Uterus (tissue), 4 donors: Measurements from ENCODE around the gene RTP3. TPM values are rescaled to one million over a fixed set of nuclear protein-coding genes. Genes with fewer than 3 reads are reported as not detected.
"Not testable (repeated sequence)": the region's sequence is repeated elsewhere in the genome, so short reads cannot be mapped to it uniquely, and the experiment has no call there.

ENCODE experiments used
- DNase-seq, 2 donors: peaks; one replicate each; pipeline ENCODE4 v3.0.0-alpha.2; 2019 to 2020
- H3K27ac ChIP-seq, 2 donors: fragments of 200-600 bp; sonication (generic); 1 replicate in 1 of 2; 2 replicates in 1 of 2; pipeline ENCODE4 v1.5.1; 2016 to 2018
- H3K27me3 ChIP-seq, 2 donors: fragments of 200-600 bp; sonication (generic); one replicate each; pipeline ENCODE4 v1.5.1; 2018 to 2019; ENCODE audit warnings: control low read depth in 1 of 2
- H3K36me3 ChIP-seq, 2 donors: fragments of 200-600 bp; sonication (generic); one replicate each; pipeline ENCODE4 v1.5.1; 2019; ENCODE audit warnings: control low read depth in 1 of 2
- H3K4me1 ChIP-seq, 2 donors: fragments of 200-600 bp; sonication (generic); one replicate each; pipeline ENCODE4 v1.5.1; 2018 to 2019; ENCODE audit warnings: control low read depth in 1 of 2
- H3K4me3 ChIP-seq, 2 donors: fragments of 200-600 bp; sonication (generic); 1 replicate in 1 of 2; 2 replicates in 1 of 2; pipeline ENCODE4 v1.5.1; 2018 to 2019; ENCODE audit warnings: mild to moderate bottlenecking in 1 of 2
- H3K9me3 ChIP-seq, 2 donors: fragments of 200-600 bp; sonication (generic); one replicate each; pipeline ENCODE4 v1.5.1; 2019; ENCODE audit warnings: control low read depth in 1 of 2
- CTCF ChIP-seq, 4 experiments: fragments of 200-600 bp in 2 of 4; fragments of 450-650 bp in 2 of 4; sonication (generic) in 2 of 4; IDR thresholded peaks; one replicate each; pipeline ENCODE4 v1.5.1; 2016 to 2019; ENCODE audit warnings: antibody characterized with exemption in 4 of 4, mild to moderate bottlenecking in 2 of 4, moderate library complexity in 1 of 4
- POLR2A ChIP-seq, 2 donors: fragments of 450-650 bp; IDR thresholded peaks; one replicate each; pipeline ENCODE4 v1.6.1; 2016; ENCODE audit warnings: antibody characterized with exemption in 2 of 2, mild to moderate bottlenecking in 1 of 2, moderate library complexity in 1 of 2
- intact Hi-C: fragments of 100-400 bp; cut with DNase I; formaldehyde crosslinking; loops from one replicate; pipeline ENCODE4 v1.15.1; 2023; ENCODE audit warnings: low total_unique reads
- total RNA-seq, 4 donors: library from RNA; depleted of rRNA in 3 of 4; stranded (reverse); fragments of >200 nt in 3 of 4; gene quantifications; one replicate each; pipeline versions ENCODE4 v1.1.0 to v1.2.4, GENCODE V29; 2014 to 2023
- donor health status: DM: yes; HTN: yes; CAD: no.

RTP3 gene
- total RNA-seq, 4 donors from 2014 or later: not detected

- no peak for DNase-seq
- Histone ChIP-seq H3K36me3 (no peaks in the 10 kb centered on the region), H3K27me3 (no peaks in the 10 kb centered on the region), H3K4me3 (no peak overlapping the region), H3K4me1 (no peaks in the 10 kb centered on the region), H3K9me3 (no peaks in the 10 kb centered on the region), H3K27ac (no peak overlapping the region)
- intact Hi-C loops: no loop called here
- no peak for TF ChIP-seq POLR2A (IDR thresholded peaks at IDR 0.05)
- TF ChIP-seq CTCF (IDR thresholded peaks at IDR 0.05): no peak
Observed at GRCh38 chr3:46521096-46521495, 23.3 kb downstream of the RTP3 start.

GRCh38 chr3:46522201-46522600 lies 24.4 kb downstream of the RTP3 start:
- H3K27me3 ChIP-seq, DNase-seq, H3K9me3 ChIP-seq, intact Hi-C loops, H3K4me3 ChIP-seq, H3K36me3 ChIP-seq, H3K4me1 ChIP-seq, H3K27ac ChIP-seq: not testable (repeated sequence)

- H3K4me3 ChIP-seq: no peak overlapping the region
- H3K9me3 ChIP-seq: no peaks in the 10 kb centered on the region
- H3K4me1 ChIP-seq: no peaks in the 10 kb centered on the region
- H3K27ac ChIP-seq: no peak overlapping the region
- no peak for TF ChIP-seq CTCF (IDR thresholded peaks at IDR 0.05)
- TF ChIP-seq POLR2A (IDR thresholded peaks at IDR 0.05): no peak
- intact Hi-C loops: no loop called here
- H3K36me3 ChIP-seq: no peaks in the 10 kb centered on the region
- no peaks in the 10 kb centered on the region for H3K27me3 ChIP-seq
- DNase-seq: no peak
Observed at GRCh38 chr3:46523556-46523955, 25.8 kb downstream of the RTP3 start.

GRCh38 chr3:46524008-46524407 lies 26.2 kb downstream of the RTP3 start:
- Histone ChIP-seq H3K27ac (no peak overlapping the region), H3K4me1 (no peaks in the 10 kb centered on the region), H3K27me3 (no peaks in the 10 kb centered on the region), H3K36me3 (no peaks in the 10 kb centered on the region), H3K9me3 (no peaks in the 10 kb centered on the region), H3K4me3 (no peak overlapping the region)
- TF ChIP-seq POLR2A (IDR thresholded peaks at IDR 0.05) (no peak), CTCF (IDR thresholded peaks at IDR 0.05) (no peak)
- DNase-seq: no peak
- intact Hi-C loops: no loop called here

GRCh38 chr3:46524832-46525231 lies 27.1 kb downstream of the RTP3 start:
- TF ChIP-seq POLR2A (IDR thresholded peaks at IDR 0.05): no peak
- TF ChIP-seq CTCF (IDR thresholded peaks at IDR 0.05): no peak
- intact Hi-C loops: no loop called here
- no peaks in the 10 kb centered on the region for H3K36me3 ChIP-seq
- no peak overlapping the region for H3K4me3 ChIP-seq
- H3K9me3 ChIP-seq: no peaks in the 10 kb centered on the region
- no peaks in the 10 kb centered on the region for H3K27me3 ChIP-seq
- no peaks in the 10 kb centered on the region for H3K4me1 ChIP-seq
- no peak for DNase-seq
- H3K27ac ChIP-seq: no peak overlapping the region

GRCh38 chr3:46527239-46527638 lies 29.5 kb downstream of the RTP3 start:
- TF ChIP-seq CTCF (IDR thresholded peaks at IDR 0.05) (no peak), POLR2A (IDR thresholded peaks at IDR 0.05) (no peak)
- H3K9me3 ChIP-seq: no peaks in the 10 kb centered on the region
- no peaks in the 10 kb centered on the region for H3K27me3 ChIP-seq
- DNase-seq: no peak
- H3K4me3 ChIP-seq: no peak overlapping the region
- H3K4me1 ChIP-seq: no peaks in the 10 kb centered on the region
- intact Hi-C loops: no loop called here
- H3K27ac ChIP-seq: no peak overlapping the region
- H3K36me3 ChIP-seq: no peaks in the 10 kb centered on the region
